ENCODE measurements around the gene SLCO1B1. TPM values are rescaled to one million over a fixed set of nuclear protein-coding genes. Genes with fewer than 3 reads are reported as not detected.

The SLCO1B1 gene
- total RNA-seq, 1 experiment from 2014 or later: 0.32 TPM

DNA sequence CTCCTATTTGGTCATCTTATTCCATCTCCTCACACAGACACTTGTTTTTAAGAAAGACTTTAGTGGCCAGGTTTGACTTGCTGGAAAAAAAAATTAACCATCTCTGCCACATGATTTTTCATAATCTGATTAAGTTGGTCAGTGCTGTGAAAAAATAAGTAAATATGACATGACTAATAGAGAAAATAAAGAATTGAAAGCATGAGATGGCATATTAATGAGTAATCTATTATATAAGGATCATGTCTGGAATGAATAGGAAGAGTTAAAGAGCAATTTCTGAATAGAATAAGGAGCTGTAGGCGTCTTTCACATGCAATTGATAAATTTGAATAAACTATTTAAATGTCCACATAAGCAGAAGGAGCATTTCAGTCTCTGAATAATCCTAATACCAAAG is 12.2 kb upstream of the SLCO1B1 start:
- Histone ChIP-seq H4K20me1 (ENCODE audit: insufficient read depth) (no peaks in the 10 kb centered on the region), H3K79me2 (ENCODE audit: insufficient read depth, low read length) (no peaks in the 10 kb centered on the region), H3K27ac (ENCODE audit: low read depth, low read length) (no peak overlapping the region), H3K4me3 (replicated peaks in 1 of 2; ENCODE audit: low read depth in 1 of 2, low read length in 2 of 2) (no peak overlapping the region), H3K9me2 (ENCODE audit: insufficient read depth) (no peaks in the 10 kb centered on the region), H3K9me3 (ENCODE audit: control insufficient read depth in 1 of 2, insufficient read depth in 1 of 2, low read depth in 1 of 2, low read length in 2 of 2) (no peaks in the 10 kb centered on the region), H2AFZ (ENCODE audit: low read depth, low read length, poor library complexity, severe bottlenecking) (no peak overlapping the region), H3K27me3 (ENCODE audit: insufficient read depth, low read length) (no peaks in the 10 kb centered on the region), H3K4me2 (ENCODE audit: low read length) (no peak overlapping the region), H3K9ac (ENCODE audit: low read length) (no peak overlapping the region), H3K36me3 (ENCODE audit: control insufficient read depth in 1 of 2, insufficient read depth in 2 of 2, low read length in 2 of 2) (no peaks in the 10 kb centered on the region), H3K4me1 (ENCODE audit: control insufficient read depth in 1 of 2, insufficient read depth in 2 of 2, low read length in 2 of 2) (no peaks in the 10 kb centered on the region)
- ChIA-PET RAD21 (ENCODE audit: low non-redundant PET in 1 of 2, low total read pairs in 2 of 2, uncharacterized antibody in 2 of 2, unreplicated experiment in 2 of 2) (no interaction called here), CTCF (no interaction called here), POLR2A (no interaction called here)
- TF ChIP-seq SRF (IDR thresholded peaks at IDR 0.05; ENCODE audit: low read depth): no peak
- no peak for TF ChIP-seq ZNF274 (IDR thresholded peaks at IDR 0.05; ENCODE audit: low read depth, low read length)
- no peak for TF ChIP-seq SIN3A (IDR thresholded peaks at IDR 0.05; ENCODE audit: low read depth)
- TF ChIP-seq JUND (IDR thresholded peaks at IDR 0.05): no peak
- no peak for TF ChIP-seq EGR1 (IDR thresholded peaks at IDR 0.05; ENCODE audit: low read depth)
- TF ChIP-seq, protein P1, sequence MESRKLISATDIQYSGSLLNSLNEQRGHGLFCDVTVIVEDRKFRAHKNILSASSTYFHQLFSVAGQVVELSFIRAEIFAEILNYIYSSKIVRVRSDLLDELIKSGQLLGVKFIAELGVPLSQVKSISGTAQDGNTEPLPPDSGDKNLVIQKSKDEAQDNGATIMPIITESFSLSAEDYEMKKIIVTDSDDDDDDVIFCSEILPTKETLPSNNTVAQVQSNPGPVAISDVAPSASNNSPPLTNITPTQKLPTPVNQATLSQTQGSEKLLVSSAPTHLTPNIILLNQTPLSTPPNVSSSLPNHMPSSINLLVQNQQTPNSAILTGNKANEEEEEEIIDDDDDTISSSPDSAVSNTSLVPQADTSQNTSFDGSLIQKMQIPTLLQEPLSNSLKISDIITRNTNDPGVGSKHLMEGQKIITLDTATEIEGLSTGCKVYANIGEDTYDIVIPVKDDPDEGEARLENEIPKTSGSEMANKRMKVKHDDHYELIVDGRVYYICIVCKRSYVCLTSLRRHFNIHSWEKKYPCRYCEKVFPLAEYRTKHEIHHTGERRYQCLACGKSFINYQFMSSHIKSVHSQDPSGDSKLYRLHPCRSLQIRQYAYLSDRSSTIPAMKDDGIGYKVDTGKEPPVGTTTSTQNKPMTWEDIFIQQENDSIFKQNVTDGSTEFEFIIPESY (IDR thresholded peaks at IDR 0.05; ENCODE audit: extremely low read depth, insufficient replicate concordance, low read length): no peak
- no peak for DNase-seq (ENCODE audit: low read depth, low spot score)
- BruUV-seq (replicated peaks): no TSS peak
- intact Hi-C loops (cut with micrococcal nuclease): no loop called here
- no peak for ATAC-seq

DNA sequence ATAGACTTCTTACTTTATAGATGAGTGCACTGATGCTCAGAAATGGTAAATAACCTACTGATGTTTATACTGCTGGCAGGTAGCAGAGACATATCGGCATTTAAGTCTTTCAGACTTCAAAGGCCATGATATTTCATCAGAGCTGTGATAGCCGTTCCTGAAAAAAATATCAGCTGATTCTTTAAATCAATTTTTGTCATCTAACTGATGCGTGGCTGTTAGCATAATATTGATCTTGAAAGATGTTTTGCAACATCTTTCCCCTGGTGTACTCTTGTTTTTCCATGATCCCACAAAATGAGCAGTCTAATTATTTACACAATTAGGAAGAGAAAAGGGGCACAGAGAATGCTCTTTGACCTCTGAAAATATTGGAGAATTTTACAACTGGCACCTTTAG is 1.6 kb upstream of the SLCO1B1 start:
- ATAC-seq (no peak), DNase-seq (ENCODE audit: low read depth, low spot score) (no peak)
- CTCF ChIA-PET: no interaction called here
- H3K9me3 ChIP-seq (ENCODE audit: control insufficient read depth in 1 of 2, insufficient read depth in 1 of 2, low read depth in 1 of 2, low read length in 2 of 2): no peaks in the 10 kb centered on the region
- H3K9me2 ChIP-seq (ENCODE audit: insufficient read depth): no peaks in the 10 kb centered on the region
- no peaks in the 10 kb centered on the region for H3K27me3 ChIP-seq (ENCODE audit: insufficient read depth, low read length)
- no peak overlapping the region for H3K4me2 ChIP-seq (ENCODE audit: low read length)
- intact Hi-C loops (cut with micrococcal nuclease): no loop called here
- H3K4me1 ChIP-seq (ENCODE audit: control insufficient read depth in 1 of 2, insufficient read depth in 2 of 2, low read length in 2 of 2): no peaks in the 10 kb centered on the region
- no peak overlapping the region for H2AFZ ChIP-seq (ENCODE audit: low read depth, low read length, poor library complexity, severe bottlenecking)
- H3K9ac ChIP-seq (ENCODE audit: low read length): no peak overlapping the region
- H3K27ac ChIP-seq (ENCODE audit: low read depth, low read length): no peak overlapping the region
- RAD21 ChIA-PET (ENCODE audit: low non-redundant PET in 1 of 2, low total read pairs in 2 of 2, uncharacterized antibody in 2 of 2, unreplicated experiment in 2 of 2): no interaction called here
- POLR2A ChIA-PET: no interaction called here
- no peak overlapping the region for H3K4me3 ChIP-seq (replicated peaks in 1 of 2; ENCODE audit: low read depth in 1 of 2, low read length in 2 of 2)
- no TSS peak for BruUV-seq (replicated peaks)
- no peaks in the 10 kb centered on the region for H4K20me1 ChIP-seq (ENCODE audit: insufficient read depth)
- TF ChIP-seq, protein P2, sequence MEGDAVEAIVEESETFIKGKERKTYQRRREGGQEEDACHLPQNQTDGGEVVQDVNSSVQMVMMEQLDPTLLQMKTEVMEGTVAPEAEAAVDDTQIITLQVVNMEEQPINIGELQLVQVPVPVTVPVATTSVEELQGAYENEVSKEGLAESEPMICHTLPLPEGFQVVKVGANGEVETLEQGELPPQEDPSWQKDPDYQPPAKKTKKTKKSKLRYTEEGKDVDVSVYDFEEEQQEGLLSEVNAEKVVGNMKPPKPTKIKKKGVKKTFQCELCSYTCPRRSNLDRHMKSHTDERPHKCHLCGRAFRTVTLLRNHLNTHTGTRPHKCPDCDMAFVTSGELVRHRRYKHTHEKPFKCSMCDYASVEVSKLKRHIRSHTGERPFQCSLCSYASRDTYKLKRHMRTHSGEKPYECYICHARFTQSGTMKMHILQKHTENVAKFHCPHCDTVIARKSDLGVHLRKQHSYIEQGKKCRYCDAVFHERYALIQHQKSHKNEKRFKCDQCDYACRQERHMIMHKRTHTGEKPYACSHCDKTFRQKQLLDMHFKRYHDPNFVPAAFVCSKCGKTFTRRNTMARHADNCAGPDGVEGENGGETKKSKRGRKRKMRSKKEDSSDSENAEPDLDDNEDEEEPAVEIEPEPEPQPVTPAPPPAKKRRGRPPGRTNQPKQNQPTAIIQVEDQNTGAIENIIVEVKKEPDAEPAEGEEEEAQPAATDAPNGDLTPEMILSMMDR (IDR thresholded peaks at IDR 0.05 in 2 of 3, conservative IDR thresholded peaks at IDR 0.05 in 1 of 3; ENCODE audit: borderline replicate concordance in 1 of 3, insufficient read depth in 1 of 3, low read depth in 2 of 3, low read length in 2 of 3): no peak
- no peak for TF ChIP-seq SP1 (IDR thresholded peaks at IDR 0.05; ENCODE audit: low read depth)
- TF ChIP-seq YY1 (IDR thresholded peaks at IDR 0.05; ENCODE audit: extremely low read depth, insufficient replicate concordance, low read depth, low read length): no peak
- TF ChIP-seq EZH2 (IDR thresholded peaks at IDR 0.05): no peak
- TF ChIP-seq ELF1 (IDR thresholded peaks at IDR 0.05; ENCODE audit: borderline replicate concordance, low read depth): no peak
- no peak for TF ChIP-seq EGR1 (IDR thresholded peaks at IDR 0.05; ENCODE audit: low read depth)
- TF ChIP-seq, protein P1 (IDR thresholded peaks at IDR 0.05; ENCODE audit: extremely low read depth, insufficient replicate concordance, low read length): no peak
- no peaks in the 10 kb centered on the region for H3K36me3 ChIP-seq (ENCODE audit: control insufficient read depth in 1 of 2, insufficient read depth in 2 of 2, low read length in 2 of 2)
- H3K79me2 ChIP-seq (ENCODE audit: insufficient read depth, low read length): no peaks in the 10 kb centered on the region
